Heart right ventricle (tissue), 16 donors: ENCODE results near the gene PIH1D2. TPM values are rescaled to one million over a fixed set of nuclear protein-coding genes. Genes with fewer than 3 reads are reported as not detected.

ENCODE experiments used
- ATAC-seq, 8 donors: fragments of 200-7000 bp; cut with Tn5 transposase; one replicate each; pipeline ENCODE4 v1.9.1; 2020; ENCODE audit warnings: mild to moderate bottlenecking in 8 of 8, moderate library complexity in 8 of 8, moderate number of reproducible peaks in 1 of 8
- DNase-seq, 2 donors: peaks; one replicate each; pipeline ENCODE4 v3.0.0-alpha.2; 2020
- H3K27ac ChIP-seq, 10 donors: fragments of 200-600 bp; sonication (generic) in 2 of 10; one replicate each; pipeline versions ENCODE4 v1.5.0 to v1.8.0; 2020 to 2022; ENCODE audit warnings: mild to moderate bottlenecking in 3 of 10
- H3K27me3 ChIP-seq, 7 donors: fragments of 200-600 bp; one replicate each; pipeline ENCODE4 v1.8.0; 2021 to 2022; ENCODE audit warnings: mild to moderate bottlenecking in 2 of 7
- H3K36me3 ChIP-seq, 9 donors: fragments of 200-600 bp; sonication (generic) in 1 of 9; one replicate each; pipeline versions ENCODE4 v1.5.0 to v1.8.0; 2020 to 2022; ENCODE audit warnings: mild to moderate bottlenecking in 2 of 9
- H3K4me1 ChIP-seq, 9 donors: fragments of 200-600 bp; sonication (generic) in 1 of 9; one replicate each; pipeline versions ENCODE4 v1.5.0 to v1.8.0; 2020 to 2022; ENCODE audit warnings: mild to moderate bottlenecking in 4 of 9
- H3K4me3 ChIP-seq, 10 donors: fragments of 200-600 bp; sonication (generic) in 2 of 10; one replicate each; pipeline versions ENCODE4 v1.5.0 to v1.8.0; 2020 to 2022; ENCODE audit warnings: mild to moderate bottlenecking in 7 of 10, moderate library complexity in 2 of 10
- H3K9me3 ChIP-seq, 11 donors: fragments of 200-600 bp in 10 of 11; sonication (generic) in 2 of 11; one replicate each; pipeline versions ENCODE4 v1.5.0 to v1.8.0; 2013 to 2022; ENCODE audit warnings: mild to moderate bottlenecking in 2 of 11, control low read depth in 1 of 11, moderate library complexity in 1 of 11
- CTCF ChIP-seq, 9 donors: fragments of 200-600 bp; sonication (generic) in 2 of 9; IDR thresholded peaks; one replicate each; pipeline versions ENCODE4 v1.5.0 to v1.8.0; 2021 to 2022; ENCODE audit warnings: antibody characterized with exemption in 9 of 9, mild to moderate bottlenecking in 5 of 9, moderate library complexity in 1 of 9
- WGBS, 2 donors: extraction: QIAGEN DNeasy Blood & Tissue Kit; methylation state at CpG; one replicate each; pipeline ENCODE4 v1.1.7; 2013; ENCODE audit warnings: inconsistent platforms in 1 of 2; 5-methylcytosine and 5-hydroxymethylcytosine counted together
- intact Hi-C, 10 donors: fragments of 100-400 bp; cut with DNase I; formaldehyde crosslinking; loops; one replicate each; pipeline versions ENCODE4 v1.11.1 to v1.14.2; 2022
- polyA plus RNA-seq, 2 donors: library from polyadenylated mRNA; stranded (reverse); fragments of 200-250 nt; gene quantifications; one replicate each; pipeline ENCODE4 v1.2.3, GENCODE V29; 2013
- total RNA-seq, 10 donors: library from RNA; stranded (reverse); fragmentation: NEBNext Ultra II Directional in 3 of 10; extraction: Animal tissue kit (Norgen Biotek cat#: 25700) in 3 of 10; gene quantifications; one replicate each; pipeline versions ENCODE4 v1.2.1 to v1.2.4, GENCODE V29; 2021 to 2023
- donor health status: Arrhythmogenic right ventricular cardiomyopathy.
- donor health status: ischemic (EF 13 %, LVEDD 7.1; RV severe dilation, severe dysfunction).
- donor health status: healthy with polysubstance abuse.
- donor health status: DM: no; HTN: yes; CAD: no.
- donor health status: DM: no; HTN: no; CAD: no.
- donor health status: ischemic (EF 25% LVEDD 6.9; RV normal size, moderate dysfunction).
- donor health status: ischemic (EF 25% LVEDD 5.7; RV mildly dilated, moderate dysfunction).
- donor health status: healthy.
- donor health status: DM: yes; HTN: yes; CAD: no.
- donor health status: Ischemic cardiomyopathy.
- donor health status: ischemic (EF 35%, LVEDD 5.7; RV mildly dilated, moderate dysfunction).
- donor health status: nonischemic (EF 11% LVEDD 7.7; RV severe dilation, severe dysfunction).
- donor health status: DM: yes; HTN: yes; CAD: no.
- donor health status: PGD.
- donor health status: ischemic (EF 29% LVEDD 5.4; RV normal size, mild dysfunction).
- donor health status: nonischemic (EF 23%, LVEDD 6.1; RV moderate dilation, normal function).

PIH1D2 gene
- total and polyA plus RNA-seq, 12 donors: 1.0 to 3.5 (median 1.9) TPM

GRCh38 chr11:112115386-112115785 lies 41.6 kb upstream of the PIH1D2 start:
- Histone ChIP-seq H3K36me3 (peaks cover 0 to 9% (median 0%) of the 10 kb centered on the region in 9 donors), H3K27ac (no peak overlapping the region), H3K27me3 (no peaks in the 10 kb centered on the region), H3K4me1 (peaks cover 0 to 12% (median 0%) of the 10 kb centered on the region in 9 donors), H3K9me3 (peaks cover 0 to 6% (median 0%) of the 10 kb centered on the region in 11 donors), H3K4me3 (no peak overlapping the region)
- DNase-seq: no peak
- intact Hi-C loops: loop anchor here in 4 of 10 donors (2.0 to 10.0 kb wide), 6 partner anchors 42 to 165 kb away; partner anchors contain the start of gene BCO2 (in 2 of the 4)
- TF ChIP-seq CTCF (IDR thresholded peaks at IDR 0.05): no peak
- 78 to 79% methylated on average over 5 of the region's 5 CpGs for WGBS, 2 donors
- ATAC-seq: no peak

GRCh38 chr11:112114460-112114859 lies 40.6 kb upstream of the PIH1D2 start:
- H3K9me3 ChIP-seq: peaks cover 0 to 7% (median 0%) of the 10 kb centered on the region in 11 donors
- intact Hi-C loops: loop anchor here in 7 of 10 donors (1.0 to 10.0 kb wide), 7 partner anchors 32 to 168 kb away; partner anchors contain the start of gene BCO2 (in 2 of the 7)
- WGBS, 2 donors: 89 to 94% methylated on average over 2 of the region's 2 CpGs
- no peaks in the 10 kb centered on the region for H3K27me3 ChIP-seq
- H3K4me3 ChIP-seq: no peak overlapping the region
- no peak overlapping the region for H3K27ac ChIP-seq
- peaks cover 0 to 7% (median 0%) of the 10 kb centered on the region in 9 donors for H3K36me3 ChIP-seq
- DNase-seq (no peak), ATAC-seq (no peak)
- no peak for TF ChIP-seq CTCF (IDR thresholded peaks at IDR 0.05)
- peaks cover 0 to 6% (median 0%) of the 10 kb centered on the region in 9 donors for H3K4me1 ChIP-seq

GRCh38 chr11:112113539-112114457 lies 40.0 kb upstream of the PIH1D2 start:
- no peaks in the 10 kb centered on the region for H3K27me3 ChIP-seq
- 61% methylated on average over 6 of the region's 6 CpGs for WGBS, 2 donors
- peak in 6 of 8 donors; percentile 42 to 74 (median 72) for ATAC-seq
- H3K4me1 ChIP-seq: peaks cover 0 to 6% (median 0%) of the 10 kb centered on the region in 9 donors
- peaks cover 0 to under 1% (median 0%) of the 10 kb centered on the region in 9 donors for H3K36me3 ChIP-seq
- intact Hi-C loops: loop anchor here in 8 of 10 donors (1.0 to 10.0 kb wide), 8 partner anchors 33 to 169 kb away; partner anchors contain the start of gene BCO2 (in 4 of the 8)
- TF ChIP-seq CTCF (IDR thresholded peaks at IDR 0.05): peak; percentile 40 to 79 (median 65)
- DNase-seq: no peak
- H3K9me3 ChIP-seq: peaks cover 0 to 7% (median 0%) of the 10 kb centered on the region in 11 donors
- peak overlapping the region in 1 of 10 donors; percentile 11 for H3K27ac ChIP-seq
- H3K4me3 ChIP-seq: peak overlapping the region in 1 of 10 donors; percentile 10

GRCh38 chr11:112106070-112106469 lies 32.3 kb upstream of the PIH1D2 start:
- Histone ChIP-seq H3K27ac (no peak overlapping the region), H3K4me3 (no peak overlapping the region), H3K9me3 (peaks cover 0 to 7% (median 0%) of the 10 kb centered on the region in 11 donors), H3K27me3 (no peaks in the 10 kb centered on the region), H3K36me3 (peaks cover 0 to 6% (median 0%) of the 10 kb centered on the region in 9 donors), H3K4me1 (peaks cover 0 to 5% (median 0%) of the 10 kb centered on the region in 9 donors)
- no peak for TF ChIP-seq CTCF (IDR thresholded peaks at IDR 0.05)
- intact Hi-C loops: no loop called here
- no peak for ATAC-seq
- DNase-seq: no peak
- WGBS, 2 donors: 96 to 97% methylated on average over 8 of the region's 8 CpGs
